Measurements from ENCODE around the gene CMSS1.

Gene CMSS1

GRCh38 chr3:99938270-99938911 lies 120.7 kb downstream of the CMSS1 start:
- no peak overlapping the region for H3K4me3 ChIP-seq (ENCODE audit: low read length)
- TF ChIP-seq, protein P1, sequence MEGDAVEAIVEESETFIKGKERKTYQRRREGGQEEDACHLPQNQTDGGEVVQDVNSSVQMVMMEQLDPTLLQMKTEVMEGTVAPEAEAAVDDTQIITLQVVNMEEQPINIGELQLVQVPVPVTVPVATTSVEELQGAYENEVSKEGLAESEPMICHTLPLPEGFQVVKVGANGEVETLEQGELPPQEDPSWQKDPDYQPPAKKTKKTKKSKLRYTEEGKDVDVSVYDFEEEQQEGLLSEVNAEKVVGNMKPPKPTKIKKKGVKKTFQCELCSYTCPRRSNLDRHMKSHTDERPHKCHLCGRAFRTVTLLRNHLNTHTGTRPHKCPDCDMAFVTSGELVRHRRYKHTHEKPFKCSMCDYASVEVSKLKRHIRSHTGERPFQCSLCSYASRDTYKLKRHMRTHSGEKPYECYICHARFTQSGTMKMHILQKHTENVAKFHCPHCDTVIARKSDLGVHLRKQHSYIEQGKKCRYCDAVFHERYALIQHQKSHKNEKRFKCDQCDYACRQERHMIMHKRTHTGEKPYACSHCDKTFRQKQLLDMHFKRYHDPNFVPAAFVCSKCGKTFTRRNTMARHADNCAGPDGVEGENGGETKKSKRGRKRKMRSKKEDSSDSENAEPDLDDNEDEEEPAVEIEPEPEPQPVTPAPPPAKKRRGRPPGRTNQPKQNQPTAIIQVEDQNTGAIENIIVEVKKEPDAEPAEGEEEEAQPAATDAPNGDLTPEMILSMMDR (conservative IDR thresholded peaks at IDR 0.05; ENCODE audit: low read depth, low read length), result no peak
- peak; percentile 72 for DNase-seq (ENCODE audit: low read depth)

DNA sequence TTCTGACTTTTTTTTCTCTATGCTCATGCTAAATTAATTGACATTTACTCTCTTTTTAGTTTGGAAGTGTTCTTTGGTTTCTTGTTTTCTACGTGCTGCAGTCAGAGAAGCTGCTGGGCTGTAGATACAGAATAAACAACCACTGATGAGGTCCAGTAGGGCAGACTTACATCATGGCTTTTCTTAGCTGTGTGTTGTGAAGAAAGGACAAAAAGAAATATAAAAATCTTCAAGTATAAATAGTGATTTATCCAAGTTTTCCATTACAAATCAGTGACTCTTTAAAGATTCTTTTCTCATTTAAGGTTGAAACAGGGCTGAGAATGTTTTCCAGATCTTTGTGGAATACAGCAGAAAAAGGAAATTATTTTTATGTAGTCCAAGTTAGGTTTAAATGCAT lies 122.2 kb downstream of the CMSS1 start:
- TF ChIP-seq, protein P1 (conservative IDR thresholded peaks at IDR 0.05; ENCODE audit: low read depth, low read length), result no peak
- DNase-seq (ENCODE audit: low read depth), result no peak
- no peak overlapping the region for H3K4me3 ChIP-seq (ENCODE audit: low read length)

DNA sequence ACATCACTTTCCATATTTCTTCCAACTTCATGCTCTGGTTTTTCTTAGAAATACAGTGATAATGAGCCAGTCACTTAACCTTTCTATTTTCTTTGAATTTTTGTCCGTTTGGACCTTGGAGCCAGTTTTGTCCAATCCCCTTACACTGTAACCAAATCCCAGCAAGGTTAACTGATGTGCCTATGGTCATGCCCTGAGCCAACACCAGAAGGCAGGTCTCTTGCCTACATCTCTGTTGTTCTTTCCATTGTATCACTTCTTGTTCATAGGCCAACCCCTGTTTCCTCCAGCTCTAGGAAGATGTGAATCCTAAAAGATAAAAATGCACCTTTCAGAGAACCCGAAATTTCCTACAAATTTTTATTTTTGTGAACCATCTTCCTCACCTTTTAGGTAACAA lies 122.7 kb downstream of the CMSS1 start:
- DNase-seq (ENCODE audit: low read depth), result no peak
- TF ChIP-seq, protein P1 (conservative IDR thresholded peaks at IDR 0.05; ENCODE audit: low read depth, low read length), result no peak
- no peak overlapping the region for H3K4me3 ChIP-seq (ENCODE audit: low read length)

- TF ChIP-seq, protein P1 (conservative IDR thresholded peaks at IDR 0.05; ENCODE audit: low read depth, low read length), result no peak
- no peak for DNase-seq (ENCODE audit: low read depth)
- H3K4me3 ChIP-seq (ENCODE audit: low read length), result no peak overlapping the region
Observed at GRCh38 chr3:99941211-99941610, 123.5 kb downstream of the CMSS1 start.

DNA sequence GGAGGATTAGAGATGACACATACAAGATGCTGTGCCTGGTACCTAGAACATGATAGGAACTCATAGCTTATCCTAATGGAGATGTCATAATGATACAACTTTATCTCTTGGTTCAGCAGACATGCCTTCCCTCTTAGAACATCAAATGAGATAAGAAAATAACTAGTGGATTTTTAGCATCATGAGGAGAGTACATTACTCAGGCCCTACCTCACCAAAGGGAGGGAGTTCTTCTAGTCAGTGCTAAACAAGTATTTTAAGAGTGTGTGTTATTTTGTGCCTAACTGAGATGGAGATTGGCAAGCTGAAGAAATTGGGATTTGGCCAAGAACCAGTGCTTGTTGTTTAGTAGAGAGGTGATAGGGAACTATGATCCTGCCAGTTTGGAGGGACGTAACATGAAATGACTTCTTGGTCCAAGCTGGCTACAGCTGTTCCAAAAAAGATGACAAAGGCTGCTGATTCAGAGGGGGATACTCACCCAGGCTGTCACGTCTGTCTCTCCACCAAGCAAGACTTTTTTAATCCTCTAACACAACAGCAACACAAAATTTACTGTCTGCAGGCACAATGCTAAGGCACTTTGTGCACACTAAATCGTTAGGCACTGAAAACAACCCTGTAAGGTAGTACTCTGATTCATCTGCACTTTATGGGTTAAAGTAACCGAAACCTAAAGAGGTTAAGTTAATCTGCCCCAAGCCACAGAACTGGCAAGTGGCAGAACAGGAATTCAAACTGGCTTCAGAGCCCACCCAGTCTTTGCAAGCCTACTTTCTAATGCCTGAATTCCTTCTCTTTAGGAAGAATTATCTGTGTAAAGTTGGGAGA lies 126.5 kb downstream of the CMSS1 start:
- no peak overlapping the region for H3K4me3 ChIP-seq (ENCODE audit: low read length)
- DNase-seq (ENCODE audit: low read depth), result no peak
- TF ChIP-seq, protein P1 (conservative IDR thresholded peaks at IDR 0.05; ENCODE audit: low read depth, low read length), result no peak

- H3K4me3 ChIP-seq (ENCODE audit: low read length), result no peak overlapping the region
- no peak for DNase-seq (ENCODE audit: low read depth)
- TF ChIP-seq, protein P1 (conservative IDR thresholded peaks at IDR 0.05; ENCODE audit: low read depth, low read length), result no peak
Observed at GRCh38 chr3:99945328-99945995, 127.8 kb downstream of the CMSS1 start.
